Measurements from ENCODE around the gene HAVCR2.

DNA sequence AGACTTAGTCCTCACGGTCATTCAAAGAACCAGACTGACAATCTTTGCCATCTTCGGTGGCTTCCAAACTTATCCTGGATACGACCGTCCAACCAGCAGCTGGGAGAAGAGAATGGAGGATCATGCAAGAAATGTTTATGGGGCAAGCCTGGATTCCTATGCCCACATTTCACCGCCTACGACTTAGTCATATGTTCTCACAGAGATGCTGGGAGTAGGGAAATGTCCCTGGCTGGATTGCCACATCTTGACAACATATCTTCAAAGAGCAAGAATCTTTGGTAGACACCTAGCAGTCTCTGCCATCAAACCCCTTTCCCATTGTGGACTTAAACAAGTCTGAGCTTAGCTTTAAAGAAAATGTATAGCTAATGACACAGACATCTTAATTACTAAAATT, 28.8 kb upstream of the HAVCR2 start:
- TF ChIP-seq POLR2A (IDR thresholded peaks at IDR 0.05) (no peak), CTCF (IDR thresholded peaks at IDR 0.05) (no peak)

Data from thyroid gland (tissue), 4 donors.